ENCODE results near the gene GPX4.

DNA sequence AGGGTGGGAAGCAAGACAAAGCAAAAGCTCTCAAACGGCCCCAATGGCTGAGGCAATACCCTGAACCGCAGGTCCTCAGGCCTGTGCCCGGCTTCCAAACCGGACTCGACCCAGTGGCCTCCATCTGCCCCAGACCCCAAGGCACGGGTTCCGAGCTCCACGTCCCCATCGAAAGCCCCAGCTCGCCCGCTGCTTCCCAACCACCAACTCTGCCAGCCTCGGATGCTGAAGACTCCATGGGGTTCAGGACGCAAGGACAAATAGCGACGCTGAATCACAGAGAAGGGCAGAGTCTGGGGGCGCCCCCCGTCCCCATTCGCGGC, 9.2 kb upstream of the GPX4 start:
- no peak for TF ChIP-seq POLR2A (IDR thresholded peaks at IDR 0.05; ENCODE audit: low read depth)
- TF ChIP-seq, protein P1, sequence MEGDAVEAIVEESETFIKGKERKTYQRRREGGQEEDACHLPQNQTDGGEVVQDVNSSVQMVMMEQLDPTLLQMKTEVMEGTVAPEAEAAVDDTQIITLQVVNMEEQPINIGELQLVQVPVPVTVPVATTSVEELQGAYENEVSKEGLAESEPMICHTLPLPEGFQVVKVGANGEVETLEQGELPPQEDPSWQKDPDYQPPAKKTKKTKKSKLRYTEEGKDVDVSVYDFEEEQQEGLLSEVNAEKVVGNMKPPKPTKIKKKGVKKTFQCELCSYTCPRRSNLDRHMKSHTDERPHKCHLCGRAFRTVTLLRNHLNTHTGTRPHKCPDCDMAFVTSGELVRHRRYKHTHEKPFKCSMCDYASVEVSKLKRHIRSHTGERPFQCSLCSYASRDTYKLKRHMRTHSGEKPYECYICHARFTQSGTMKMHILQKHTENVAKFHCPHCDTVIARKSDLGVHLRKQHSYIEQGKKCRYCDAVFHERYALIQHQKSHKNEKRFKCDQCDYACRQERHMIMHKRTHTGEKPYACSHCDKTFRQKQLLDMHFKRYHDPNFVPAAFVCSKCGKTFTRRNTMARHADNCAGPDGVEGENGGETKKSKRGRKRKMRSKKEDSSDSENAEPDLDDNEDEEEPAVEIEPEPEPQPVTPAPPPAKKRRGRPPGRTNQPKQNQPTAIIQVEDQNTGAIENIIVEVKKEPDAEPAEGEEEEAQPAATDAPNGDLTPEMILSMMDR (IDR thresholded peaks at IDR 0.05), result no peak
